GM19035 (cell line): ENCODE data around the gene SCT.

ENCODE experiments used
- ATAC-seq: cut with Tn5 transposase; IDR thresholded peaks from one replicate; pipeline ENCODE4 v1.9.1; 2021; ENCODE audit not compliant: unreplicated experiment

The SCT gene

DNA sequence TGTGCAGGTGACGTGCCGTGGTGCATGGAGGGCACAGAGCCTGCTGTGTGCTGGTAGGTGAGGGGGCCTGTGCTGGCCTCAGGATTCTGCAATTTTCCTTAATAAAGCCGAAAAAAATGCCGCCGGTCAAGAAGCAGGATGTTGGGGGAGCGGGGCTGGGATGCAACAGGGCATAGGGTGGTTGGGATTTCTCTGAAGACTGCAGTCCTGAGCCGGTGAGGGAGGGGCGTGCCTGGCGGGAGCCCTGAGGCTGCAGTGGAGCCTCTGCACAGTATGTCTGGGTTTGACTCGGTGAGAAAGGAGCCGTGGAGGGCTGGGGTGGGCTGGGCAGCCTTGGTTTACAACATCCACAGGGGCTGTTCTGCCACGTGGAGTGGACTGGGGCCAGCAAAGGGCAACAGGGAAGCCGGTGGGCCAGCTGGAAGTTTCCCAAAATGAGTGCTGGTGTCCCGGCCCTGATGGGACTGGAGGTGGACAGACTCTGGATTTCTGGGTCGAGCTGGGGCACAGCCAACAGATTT, 3.6 kb downstream of the SCT start:
- ATAC-seq = no peak

DNA sequence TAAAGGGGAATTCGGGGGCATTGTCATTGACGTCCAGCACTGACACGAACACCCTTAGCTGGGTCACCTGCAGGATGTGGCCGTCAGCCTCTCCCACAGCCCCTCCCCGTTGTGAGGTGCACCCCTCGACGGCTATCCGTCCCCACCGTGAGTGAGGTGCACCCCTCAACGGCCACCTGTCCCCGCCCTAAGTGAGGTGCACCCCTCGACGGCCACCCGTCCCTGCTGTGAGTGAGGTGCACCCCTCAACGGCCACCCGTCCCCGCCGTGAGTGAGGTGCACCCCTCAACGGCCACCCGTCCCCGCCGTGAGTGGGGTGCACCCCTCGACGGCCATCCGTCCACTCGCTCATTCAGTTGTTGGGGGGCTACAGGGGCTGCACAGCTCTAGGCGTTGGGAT, 5.1 kb downstream of the SCT start:
- ATAC-seq = no peak

DNA sequence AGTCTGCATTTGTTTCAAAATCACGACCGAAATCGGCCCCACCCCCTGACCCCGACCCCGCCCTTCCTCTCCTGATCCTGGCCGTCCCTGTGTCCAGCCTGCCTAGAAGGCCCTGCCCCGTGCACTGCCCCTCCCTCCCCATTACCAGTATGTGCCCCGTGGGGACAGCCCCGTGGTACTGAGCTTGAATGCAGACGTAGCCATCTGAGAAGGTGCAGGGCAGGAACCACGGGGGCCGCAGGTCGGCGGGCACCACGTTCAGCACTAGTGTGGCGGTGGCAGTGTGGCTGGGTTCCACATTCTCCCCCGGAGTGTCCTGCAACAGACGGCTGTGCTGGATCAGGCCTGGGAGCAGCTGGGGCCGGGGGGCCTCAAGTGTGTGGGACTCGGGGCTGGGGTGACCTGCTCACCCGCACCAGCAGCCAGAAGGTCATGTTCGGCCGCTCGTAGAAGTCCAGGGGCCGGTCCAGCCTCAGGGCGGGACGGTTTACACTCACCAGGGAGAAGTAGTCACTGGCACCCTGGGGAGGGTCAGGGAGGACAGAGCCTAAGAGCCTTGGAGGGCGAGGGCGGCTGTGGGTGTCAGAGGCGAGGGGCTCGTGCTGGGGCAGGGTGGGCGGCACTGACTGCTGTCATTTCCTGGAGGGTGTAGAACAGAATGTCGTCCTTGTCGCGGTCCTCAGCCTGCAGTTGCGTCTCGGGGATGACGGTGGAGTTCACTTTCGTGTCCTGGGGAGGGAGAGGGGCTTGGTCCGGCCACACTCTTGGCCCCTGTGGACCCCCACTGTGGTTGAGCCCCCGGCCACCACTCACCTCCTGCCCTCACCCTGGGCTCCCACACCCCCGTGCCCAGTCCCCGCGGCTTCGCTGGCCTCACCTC, 5.8 kb downstream of the SCT start:
- no peak for ATAC-seq

DNA sequence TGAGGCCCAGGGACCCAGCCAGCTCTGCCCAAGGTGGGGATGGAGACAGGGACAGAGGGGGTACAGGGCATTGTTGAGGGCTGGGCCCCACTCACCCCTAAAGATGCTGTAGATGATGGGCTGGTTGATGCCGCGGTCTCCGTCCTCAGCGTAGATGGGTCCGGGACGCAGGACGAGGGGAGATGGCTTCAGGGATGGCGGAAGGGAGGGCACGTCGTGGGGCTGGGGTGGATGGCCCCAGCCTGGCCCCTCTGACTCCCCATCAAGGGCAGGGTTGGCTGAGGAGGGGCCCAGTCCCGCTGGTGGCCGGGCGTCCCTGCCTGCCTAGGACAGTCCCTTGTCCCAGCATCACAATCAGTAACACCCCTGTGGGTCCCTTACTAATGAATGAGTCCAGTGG, 6.8 kb downstream of the SCT start:
- ATAC-seq = no peak

DNA sequence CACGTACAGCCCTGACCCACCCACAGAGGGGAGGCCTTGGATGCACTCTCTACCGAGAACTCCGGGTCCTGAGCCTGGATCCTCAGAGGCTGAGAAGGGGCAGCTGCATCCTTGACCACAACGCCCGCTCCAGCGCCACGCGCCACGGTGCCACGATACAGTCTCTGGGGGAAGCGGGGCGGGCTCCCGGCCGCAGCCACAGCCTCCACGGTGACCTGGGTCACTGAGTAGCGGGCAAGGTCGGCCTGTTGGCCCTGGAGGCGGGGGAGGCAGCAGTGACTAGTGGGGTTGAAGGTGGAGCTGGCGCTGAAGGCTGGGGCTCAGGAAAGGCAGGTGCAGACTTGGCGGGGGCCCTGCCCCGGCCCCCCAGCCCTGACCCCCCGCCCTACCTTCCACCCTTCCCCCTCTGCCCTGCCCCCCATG, 7.3 kb downstream of the SCT start:
- no peak for ATAC-seq

DNA sequence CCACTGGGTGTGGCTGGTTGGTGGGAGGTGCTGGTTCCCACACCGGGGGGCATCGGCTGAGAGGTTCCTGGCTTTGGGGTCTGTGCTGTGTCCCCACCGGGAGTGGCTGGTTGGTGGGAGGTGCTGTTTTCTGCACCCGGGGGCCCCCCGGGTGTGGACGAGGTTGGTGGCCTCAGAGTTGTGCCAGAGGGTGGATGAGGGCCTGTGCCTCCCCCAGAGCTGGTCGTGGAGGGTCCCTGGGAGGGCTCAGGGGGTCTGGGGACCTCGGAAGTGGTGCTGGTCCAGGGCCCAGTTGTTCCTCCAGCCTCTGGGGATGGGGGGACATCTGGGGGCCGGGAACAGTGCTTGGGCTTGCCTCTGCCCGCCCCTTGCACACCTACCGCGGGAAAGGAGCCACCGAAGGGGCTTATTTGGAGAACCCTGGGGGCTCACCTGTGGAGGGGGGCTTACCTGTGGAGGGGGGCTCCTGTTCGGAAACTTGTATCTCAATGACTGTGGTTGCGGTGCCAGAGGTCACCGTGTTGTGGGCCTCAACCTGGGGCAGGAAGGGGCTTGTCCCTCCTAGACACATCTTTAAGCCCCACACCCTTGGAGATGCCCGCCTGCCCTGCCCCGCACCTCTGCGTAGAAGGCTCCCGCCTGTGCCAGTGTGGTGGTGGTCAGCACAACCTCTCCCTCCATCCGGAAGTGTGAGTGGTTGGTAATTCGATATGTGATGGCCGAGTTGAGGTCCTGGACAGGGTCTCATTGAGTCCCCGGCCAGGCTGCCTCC, 7.9 kb downstream of the SCT start:
- ATAC-seq = no peak

DNA sequence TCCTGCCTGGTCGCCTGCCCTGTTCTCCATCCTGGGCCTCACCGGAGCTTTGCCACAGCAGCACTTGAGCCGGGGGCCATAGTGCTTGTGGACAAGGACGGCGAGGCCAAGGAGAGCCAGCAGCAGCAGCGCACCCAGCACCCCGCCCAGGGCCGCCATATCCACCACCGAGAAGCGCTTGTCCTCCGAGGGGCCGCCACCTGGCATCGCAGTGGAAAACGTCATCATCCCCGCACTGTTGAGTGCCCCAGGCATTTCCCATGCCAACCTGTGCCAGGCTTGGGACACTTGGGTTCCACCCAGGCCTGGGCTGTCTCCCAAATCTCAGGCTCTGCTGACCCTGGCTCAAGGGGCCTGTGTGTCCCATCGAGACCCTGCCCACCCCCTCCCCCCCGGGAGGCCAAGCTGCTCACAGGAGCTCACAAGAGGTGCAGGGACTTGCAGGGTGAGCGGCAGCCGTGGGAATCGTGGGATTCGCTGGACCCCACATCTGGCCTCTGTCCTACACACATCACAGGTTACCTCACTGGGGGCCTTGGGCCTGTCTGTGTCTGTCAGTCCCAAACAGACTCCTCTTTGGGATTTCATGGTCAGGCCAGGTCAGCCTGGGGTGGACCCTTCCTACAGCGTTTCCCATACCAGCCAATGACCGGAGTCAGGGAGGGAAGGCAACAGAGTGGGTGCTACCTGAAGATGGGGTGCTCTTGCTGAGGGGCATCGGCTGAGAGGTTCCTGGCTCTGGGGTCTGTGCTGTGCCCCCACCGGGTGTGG, 8.9 kb downstream of the SCT start:
- ATAC-seq = no peak

DNA sequence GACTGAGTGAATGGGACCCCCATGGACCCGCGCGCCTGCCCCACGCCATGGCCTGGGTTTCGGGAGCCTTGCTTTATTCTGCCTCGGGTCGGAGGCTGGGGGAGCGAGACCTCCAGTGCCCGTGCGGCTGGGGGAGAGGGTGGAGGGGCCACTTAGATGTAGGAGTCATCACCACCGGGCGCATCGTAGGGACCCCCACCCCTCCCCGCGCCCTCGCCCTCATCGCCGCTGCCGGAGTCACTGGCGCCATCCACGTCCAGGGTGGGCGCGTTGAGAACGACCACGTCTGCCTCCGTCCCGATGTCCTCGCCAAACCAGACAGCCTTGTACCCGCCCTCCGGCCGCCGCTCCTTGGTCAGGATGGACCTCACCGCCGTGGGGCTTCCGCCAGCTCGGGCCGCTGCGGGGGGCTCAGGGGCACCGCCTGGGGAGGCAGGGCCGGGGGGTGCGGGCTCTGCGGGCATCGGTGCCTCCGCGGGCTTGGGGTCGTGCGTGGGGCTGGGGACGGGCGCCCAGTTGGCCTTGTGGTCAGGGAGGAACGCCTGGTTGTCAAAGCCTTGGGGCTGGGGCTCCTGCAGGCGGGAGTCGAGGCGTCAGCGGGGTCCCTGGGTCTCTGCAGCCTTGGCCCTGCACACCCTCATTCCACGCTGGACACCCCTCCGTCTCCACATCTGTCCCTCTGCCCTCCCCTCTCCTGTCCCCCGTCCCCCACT, 9.6 kb downstream of the SCT start:
- no peak for ATAC-seq

DNA sequence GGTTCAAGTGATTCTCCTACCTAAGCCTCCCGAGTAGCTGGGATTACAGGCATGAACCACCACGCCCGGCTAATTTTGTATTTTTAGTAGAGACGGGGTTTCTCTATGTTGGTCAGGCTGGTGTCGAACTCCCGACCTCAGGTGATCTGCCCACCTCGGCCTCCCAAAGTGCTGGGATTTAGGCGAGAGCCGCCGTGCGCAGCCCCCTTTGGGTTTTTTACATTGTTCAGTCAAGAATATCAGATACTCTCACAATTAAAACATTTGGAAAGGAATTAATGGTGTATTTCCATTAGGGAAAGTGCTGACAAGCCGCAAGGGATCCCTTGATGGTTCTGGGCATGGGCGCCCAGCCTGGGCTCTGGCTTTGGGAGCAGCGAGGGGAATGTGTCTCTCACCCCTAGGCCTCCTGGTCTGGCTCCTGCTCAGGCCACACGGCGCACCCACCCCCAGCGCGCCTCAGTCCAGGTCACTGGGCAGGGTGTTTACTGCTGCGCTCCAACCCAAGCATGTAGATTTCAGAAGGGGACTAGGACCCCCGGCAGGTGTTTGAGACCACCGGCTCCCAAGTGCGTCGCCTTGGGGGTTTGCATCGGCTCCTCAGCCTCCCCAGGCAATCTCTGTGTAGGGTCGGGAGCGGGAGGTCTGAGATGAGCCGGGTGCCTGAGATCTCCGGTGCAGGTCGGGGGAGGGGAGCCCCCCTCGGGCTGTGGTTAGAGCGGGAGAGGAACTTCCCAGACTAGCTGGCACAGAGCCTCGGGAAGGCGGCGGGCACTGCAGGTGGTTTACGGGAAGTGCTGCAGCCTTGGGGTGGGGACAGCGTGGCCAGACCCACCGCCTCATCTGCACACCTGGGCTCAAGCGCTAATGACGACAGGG, 10.4 kb downstream of the SCT start:
- ATAC-seq = no peak

DNA sequence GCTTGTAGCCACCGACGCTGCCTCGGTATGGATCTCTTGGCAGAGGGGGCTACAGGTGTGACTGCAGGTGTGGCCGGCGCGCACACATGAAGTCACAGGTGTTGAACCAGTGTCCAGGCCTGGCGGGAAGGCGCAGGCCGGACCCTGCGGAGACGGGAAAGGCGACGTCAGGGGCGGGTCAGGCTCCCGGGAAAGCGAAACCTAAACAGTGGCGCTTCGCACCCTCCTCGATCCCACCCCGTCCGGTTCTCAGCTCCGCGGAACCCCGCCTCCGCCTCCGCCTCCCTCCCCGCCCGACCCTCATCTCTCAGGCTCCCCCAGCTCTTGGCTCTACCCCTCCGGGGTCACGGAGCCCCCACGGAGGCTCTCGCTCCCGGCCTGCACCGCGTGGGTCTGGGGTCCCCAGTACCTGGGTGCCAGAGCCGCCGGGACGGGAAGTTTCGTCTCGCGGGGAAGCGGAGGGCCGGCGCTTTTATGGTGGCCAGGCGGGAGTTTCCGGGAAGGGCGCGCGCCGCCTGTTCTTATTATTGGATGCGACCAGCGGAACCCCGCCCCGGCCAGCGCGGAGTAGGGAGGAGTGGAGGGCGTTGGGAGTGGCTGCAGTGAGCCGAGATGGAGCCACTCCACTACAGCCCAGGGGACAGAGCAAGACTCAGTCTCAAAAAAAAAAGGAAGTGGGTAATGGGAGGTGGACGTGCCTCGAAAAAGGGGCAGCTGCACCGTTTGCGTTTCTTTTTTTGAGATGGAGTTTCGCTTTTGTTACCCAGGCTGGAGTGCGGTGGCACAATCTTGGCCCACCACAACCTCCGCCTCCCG, 11.3 kb downstream of the SCT start, which contains the start of gene IRF7:
Gene IRF7 (minus strand): TSS at position 447 of the 816 bp plus-strand sequence. CDS start 586 bp downstream, outside the sequence.
- peak; percentile 81 for ATAC-seq

DNA sequence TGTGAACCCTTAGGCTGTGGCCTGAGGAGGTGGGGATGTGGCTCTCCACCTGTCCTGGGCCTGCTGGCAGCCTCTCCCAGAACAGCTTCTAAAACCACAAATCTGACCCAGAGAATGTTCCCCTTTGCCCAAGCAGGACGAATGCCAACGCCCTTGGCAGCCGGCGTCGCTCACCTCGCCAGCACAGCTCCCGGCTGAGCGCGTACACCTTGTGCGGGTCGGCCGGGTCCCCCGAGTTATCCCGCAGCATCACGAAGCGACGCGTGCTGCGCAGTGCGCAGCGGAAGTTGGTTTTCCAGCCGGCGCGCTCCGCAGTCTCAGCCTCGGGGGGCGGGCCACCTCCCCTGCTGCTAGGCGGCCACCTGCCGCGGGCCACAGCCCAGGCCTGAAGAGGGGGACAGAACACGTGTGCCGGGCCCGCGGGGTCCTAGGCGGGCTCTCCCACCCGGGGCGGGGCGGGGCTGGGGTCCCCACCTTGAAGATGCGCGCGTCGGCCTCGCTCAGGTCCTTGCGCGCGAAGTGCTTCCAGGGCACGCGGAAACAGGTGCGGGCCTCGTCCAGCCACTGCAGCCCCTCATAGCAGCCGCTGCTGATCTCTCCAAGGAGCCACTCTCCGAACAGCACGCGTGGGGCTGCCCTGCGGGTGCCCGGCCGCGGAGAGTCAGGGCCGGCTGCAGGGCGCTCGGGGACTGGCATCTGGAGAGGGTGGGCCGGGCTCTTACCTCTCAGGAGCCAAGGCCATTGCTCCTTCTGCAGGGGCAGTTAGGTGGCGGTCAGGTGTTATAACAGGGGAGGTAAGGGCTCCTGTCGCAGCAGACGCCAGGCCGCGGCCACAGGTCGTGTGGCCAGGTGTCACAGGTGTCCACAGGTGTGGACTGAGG, 12.1 kb downstream of the SCT start:
- ATAC-seq = no peak

DNA sequence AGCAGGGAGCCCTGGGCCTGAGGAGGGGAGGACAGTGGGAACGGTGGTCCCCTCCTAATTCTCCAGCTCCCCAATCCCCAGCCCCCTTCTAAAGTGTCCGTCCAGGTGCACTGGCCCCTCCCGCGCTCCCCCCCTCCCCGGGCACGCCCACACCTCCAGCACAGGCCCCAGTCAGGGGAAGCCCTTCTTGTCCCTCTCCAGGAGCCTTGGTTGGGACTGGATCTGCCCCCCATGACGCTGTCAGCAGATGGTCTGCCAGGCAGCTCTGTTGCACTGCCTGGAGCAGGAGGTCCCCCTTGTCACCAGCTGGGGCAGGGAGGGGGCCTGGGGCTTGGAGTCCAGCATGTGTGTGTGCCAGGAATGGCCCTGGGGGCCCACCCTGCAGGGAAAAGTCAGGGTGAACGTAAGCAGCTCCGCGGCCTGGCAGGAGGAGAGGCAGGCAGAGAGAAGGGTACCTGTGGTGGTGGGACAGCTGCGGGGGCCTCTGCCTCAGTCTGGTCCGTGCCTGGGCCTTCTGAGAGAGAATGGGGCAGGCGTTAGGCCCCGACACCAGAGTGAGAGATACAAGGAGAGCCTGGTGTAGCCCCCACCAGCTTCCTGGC, 12.9 kb downstream of the SCT start:
- ATAC-seq = no peak

DNA sequence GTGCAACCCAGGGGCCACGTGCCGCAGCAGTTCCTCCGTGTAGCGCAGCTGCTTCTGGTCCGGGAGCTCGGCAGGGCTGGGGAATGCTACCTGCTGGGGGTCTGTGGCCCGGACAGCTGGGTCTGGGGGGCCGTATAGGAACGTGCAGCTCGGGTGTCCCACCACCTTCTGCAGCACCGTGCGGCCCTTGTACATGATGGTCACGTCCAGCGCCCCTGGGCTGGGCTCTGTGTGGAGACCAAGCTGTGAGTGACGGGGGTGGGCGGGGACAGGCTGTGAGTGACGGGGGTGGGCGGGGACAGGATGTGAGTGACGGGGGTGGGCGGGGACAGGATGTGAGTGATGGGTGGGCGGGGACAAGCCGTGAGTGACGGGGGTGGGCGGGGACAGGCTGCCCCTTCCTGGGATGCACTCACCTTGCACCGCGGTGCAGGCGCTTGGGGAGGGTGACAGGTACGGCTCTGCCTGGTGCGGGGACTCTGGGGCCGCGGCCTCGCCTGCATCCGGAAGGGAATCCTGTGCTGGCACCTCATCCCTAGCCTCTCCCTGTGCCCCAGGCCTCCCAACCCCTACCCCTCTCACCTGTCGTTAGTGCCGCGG, 13.5 kb downstream of the SCT start:
- ATAC-seq = no peak

DNA sequence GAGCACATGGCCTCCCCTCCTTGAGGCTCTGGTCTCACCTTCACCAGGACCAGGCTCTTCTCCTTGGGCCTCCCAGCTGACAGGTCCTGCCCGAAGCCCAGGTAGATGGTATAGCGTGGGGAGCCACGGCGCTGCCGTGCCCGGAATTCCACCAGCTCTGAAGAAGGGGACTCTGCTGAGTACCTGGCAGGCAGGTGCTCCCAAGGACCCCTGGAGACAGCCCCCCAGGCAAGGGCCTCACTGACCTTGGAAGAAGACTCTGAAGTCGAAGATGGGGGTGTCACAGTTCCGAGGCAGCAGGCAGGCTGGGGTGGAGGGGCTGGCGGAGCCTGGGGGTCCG, 14.1 kb downstream of the SCT start:
- ATAC-seq = no peak

DNA sequence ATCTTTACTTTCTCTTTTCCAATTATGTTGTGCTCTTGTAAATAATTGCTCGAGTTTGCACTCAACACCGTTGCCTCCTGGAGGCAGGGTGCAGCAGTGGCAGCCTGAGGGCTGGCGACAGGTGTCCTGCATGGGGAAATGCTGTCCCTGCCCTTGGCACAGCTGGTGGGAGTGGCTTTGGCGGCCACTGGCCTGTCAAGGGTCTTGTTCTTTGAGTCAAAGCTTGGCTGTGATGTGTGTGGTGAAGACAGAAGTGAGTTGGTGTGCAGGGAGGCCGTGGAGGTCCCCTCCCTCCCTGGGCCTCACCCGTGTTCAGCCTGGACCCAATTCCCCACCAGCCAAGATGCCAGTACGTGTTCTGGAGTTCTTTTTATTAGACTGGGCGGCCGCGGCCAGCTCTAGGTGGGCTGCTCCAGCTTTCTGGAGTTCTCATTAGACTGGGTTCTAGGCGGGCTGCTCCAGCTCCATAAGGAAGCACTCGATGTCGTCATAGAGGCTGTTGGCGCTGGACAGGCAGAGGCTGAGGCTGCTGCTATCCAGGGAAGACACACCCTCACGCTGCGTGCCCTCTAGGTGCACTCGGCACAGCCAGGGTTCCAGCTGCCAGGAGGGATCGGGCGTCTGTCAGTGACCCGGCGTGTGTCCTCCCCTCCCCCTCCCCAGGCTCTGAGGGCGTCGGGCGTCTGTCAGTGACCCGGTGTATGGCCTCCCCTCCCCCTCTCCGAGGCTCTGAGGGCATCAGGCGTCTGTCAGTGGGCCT, 14.6 kb downstream of the SCT start:
- no peak for ATAC-seq
